ENCODE measurements around the gene SH3BP4.

SH3BP4 gene

GRCh38 chr2:235051436-235052260 lies 99.8 kb downstream of the SH3BP4 start:
- no peak overlapping the region for H3K4me3 ChIP-seq (ENCODE audit: low read depth, low read length)
- no peak for DNase-seq (ENCODE audit: low read depth)
- TF ChIP-seq, protein P1, sequence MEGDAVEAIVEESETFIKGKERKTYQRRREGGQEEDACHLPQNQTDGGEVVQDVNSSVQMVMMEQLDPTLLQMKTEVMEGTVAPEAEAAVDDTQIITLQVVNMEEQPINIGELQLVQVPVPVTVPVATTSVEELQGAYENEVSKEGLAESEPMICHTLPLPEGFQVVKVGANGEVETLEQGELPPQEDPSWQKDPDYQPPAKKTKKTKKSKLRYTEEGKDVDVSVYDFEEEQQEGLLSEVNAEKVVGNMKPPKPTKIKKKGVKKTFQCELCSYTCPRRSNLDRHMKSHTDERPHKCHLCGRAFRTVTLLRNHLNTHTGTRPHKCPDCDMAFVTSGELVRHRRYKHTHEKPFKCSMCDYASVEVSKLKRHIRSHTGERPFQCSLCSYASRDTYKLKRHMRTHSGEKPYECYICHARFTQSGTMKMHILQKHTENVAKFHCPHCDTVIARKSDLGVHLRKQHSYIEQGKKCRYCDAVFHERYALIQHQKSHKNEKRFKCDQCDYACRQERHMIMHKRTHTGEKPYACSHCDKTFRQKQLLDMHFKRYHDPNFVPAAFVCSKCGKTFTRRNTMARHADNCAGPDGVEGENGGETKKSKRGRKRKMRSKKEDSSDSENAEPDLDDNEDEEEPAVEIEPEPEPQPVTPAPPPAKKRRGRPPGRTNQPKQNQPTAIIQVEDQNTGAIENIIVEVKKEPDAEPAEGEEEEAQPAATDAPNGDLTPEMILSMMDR (IDR thresholded peaks at IDR 0.05; ENCODE audit: insufficient read depth, low read depth, low read length, missing control alignments) = no peak

GRCh38 chr2:235052514-235053354 lies 100.9 kb downstream of the SH3BP4 start:
- TF ChIP-seq, protein P1 (IDR thresholded peaks at IDR 0.05; ENCODE audit: insufficient read depth, low read depth, low read length, missing control alignments) = no peak
- no peak for DNase-seq (ENCODE audit: low read depth)
- H3K4me3 ChIP-seq (ENCODE audit: low read depth, low read length) = no peak overlapping the region

DNA sequence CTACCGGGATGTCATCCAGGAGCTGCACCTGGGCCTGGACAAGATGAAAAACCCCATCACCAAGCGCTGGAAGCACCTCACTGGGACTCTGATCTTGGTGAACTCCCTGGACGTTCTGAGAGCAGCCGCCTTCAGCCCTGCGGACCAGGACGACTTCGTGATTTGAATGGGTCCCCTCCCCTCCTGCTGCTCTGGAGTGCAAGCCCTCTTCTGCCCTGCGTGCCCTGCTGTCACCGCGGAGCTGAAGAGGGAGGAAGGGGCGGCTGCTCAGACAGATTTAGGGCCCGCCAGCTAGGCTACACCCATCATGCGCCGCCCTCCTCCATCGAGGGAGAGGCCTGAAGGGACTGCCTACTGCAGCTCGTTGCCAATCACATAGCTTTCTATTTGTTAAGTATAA lies 101.8 kb downstream of the SH3BP4 start:
- DNase-seq (ENCODE audit: low read depth) = no peak
- TF ChIP-seq, protein P1 (IDR thresholded peaks at IDR 0.05; ENCODE audit: insufficient read depth, low read depth, low read length, missing control alignments) = no peak
- no peak overlapping the region for H3K4me3 ChIP-seq (ENCODE audit: low read depth, low read length)

- no peak for DNase-seq (ENCODE audit: low read depth)
- H3K4me3 ChIP-seq (ENCODE audit: low read depth, low read length) = no peak overlapping the region
- TF ChIP-seq, protein P1 (IDR thresholded peaks at IDR 0.05; ENCODE audit: insufficient read depth, low read depth, low read length, missing control alignments) = no peak
These were observed 102.7 kb downstream of the SH3BP4 start for GRCh38 chr2:235054475-235054874.

DNA sequence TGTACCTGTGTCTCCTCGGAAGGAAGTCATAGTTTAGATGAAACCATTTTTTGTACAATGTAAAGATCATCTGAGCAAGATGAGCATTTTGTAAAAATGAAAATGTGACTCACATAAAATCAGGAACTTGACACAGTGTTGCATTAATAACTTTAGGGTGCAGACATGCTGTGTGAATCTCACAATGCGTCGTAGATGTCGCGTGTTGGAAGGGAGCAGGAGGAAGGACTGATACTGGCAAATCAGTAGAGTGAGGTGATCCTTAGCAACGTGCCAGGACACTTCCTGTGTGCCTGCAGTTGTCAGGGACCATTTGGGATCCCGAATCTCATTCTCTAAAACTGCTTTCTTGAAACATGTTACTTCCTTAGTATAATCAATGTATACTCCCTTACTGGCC lies 103.1 kb downstream of the SH3BP4 start:
- TF ChIP-seq, protein P1 (IDR thresholded peaks at IDR 0.05; ENCODE audit: insufficient read depth, low read depth, low read length, missing control alignments) = no peak
- no peak overlapping the region for H3K4me3 ChIP-seq (ENCODE audit: low read depth, low read length)
- no peak for DNase-seq (ENCODE audit: low read depth)

GRCh38 chr2:235055891-235056516 lies 104.2 kb downstream of the SH3BP4 start:
- no peak overlapping the region for H3K4me3 ChIP-seq (ENCODE audit: low read depth, low read length)
- DNase-seq (ENCODE audit: low read depth) = no peak
- TF ChIP-seq, protein P1 (IDR thresholded peaks at IDR 0.05; ENCODE audit: insufficient read depth, low read depth, low read length, missing control alignments) = no peak

Measured in GM12865 (cell line).